Kidney epithelial cell (primary cell): Measurements from ENCODE around the gene PI4KB. TPM values are rescaled to one million over a fixed set of nuclear protein-coding genes. Genes with fewer than 3 reads are reported as not detected.

Source experiments
- DNase-seq: peaks from one replicate; pipeline ENCODE4 v3.0.0-alpha.2; 2010; ENCODE audit warnings: low read depth
- H3K27me3 ChIP-seq: 2 replicates; pipeline ENCODE4 v1.6.0; 2011; ENCODE audit warnings: low read length; ENCODE audit not compliant: control insufficient read depth, insufficient read depth
- H3K36me3 ChIP-seq: 2 replicates; pipeline ENCODE4 v1.5.1; 2011; ENCODE audit warnings: low read length; ENCODE audit not compliant: control insufficient read depth, insufficient read depth
- H3K4me3 ChIP-seq: 2 replicates; pipeline ENCODE4 v1.5.1; 2011; ENCODE audit warnings: low read depth, mild to moderate bottlenecking, control low read depth, low read length
- total RNA-seq: library from RNA; depleted of rRNA; stranded (reverse); fragments of >200 nt; gene quantifications from 2 replicates; pipeline ENCODE4 v1.2.3, GENCODE V29; 2015
- TF ChIP-seq, protein P1 (sequence below): IDR thresholded peaks from 2 replicates; pipeline ENCODE4 v1.5.1; 2011; ENCODE audit warnings: mild to moderate bottlenecking, moderate library complexity, low read length, control low read depth, inconsistent platforms; ENCODE audit not compliant: insufficient read depth, poor library complexity, severe bottlenecking

PI4KB gene
- total RNA-seq, 1 donor from 2014 or later: 44.1 TPM

DNA sequence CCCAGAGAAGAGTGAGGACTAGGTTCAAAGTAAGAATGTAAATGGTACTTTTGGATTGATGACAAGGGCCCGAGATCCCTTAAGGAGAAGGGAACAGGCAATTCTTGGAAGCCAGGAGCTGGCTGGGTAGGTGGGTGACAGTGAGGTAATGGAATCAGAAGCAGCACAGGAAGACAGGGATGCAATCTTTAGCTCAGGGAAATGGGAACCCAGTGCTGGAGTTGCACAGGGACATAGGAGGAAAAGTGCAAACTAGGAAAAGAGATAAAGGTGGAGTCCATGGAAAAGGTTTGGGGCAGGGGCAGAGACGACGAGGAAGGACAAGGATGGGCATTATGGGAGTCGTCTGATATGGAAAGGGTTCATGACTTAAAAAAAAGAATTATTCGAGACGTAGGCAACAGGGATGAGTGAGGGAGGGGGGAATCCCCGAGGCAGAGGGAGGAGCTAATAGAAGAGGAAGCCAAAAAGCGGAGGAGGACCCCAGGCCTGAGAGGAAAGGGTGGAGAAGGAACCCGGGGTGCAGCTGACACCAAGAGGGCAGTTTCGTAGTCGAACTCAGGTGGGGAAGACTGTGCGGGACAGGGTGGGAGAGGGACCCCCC, 495 bp downstream of the PI4KB start:
- H3K27me3 ChIP-seq: no peaks in the 10 kb centered on the region
- H3K4me3 ChIP-seq: peak overlapping the region; percentile 92
- no peaks in the 10 kb centered on the region for H3K36me3 ChIP-seq
- TF ChIP-seq, protein P1, sequence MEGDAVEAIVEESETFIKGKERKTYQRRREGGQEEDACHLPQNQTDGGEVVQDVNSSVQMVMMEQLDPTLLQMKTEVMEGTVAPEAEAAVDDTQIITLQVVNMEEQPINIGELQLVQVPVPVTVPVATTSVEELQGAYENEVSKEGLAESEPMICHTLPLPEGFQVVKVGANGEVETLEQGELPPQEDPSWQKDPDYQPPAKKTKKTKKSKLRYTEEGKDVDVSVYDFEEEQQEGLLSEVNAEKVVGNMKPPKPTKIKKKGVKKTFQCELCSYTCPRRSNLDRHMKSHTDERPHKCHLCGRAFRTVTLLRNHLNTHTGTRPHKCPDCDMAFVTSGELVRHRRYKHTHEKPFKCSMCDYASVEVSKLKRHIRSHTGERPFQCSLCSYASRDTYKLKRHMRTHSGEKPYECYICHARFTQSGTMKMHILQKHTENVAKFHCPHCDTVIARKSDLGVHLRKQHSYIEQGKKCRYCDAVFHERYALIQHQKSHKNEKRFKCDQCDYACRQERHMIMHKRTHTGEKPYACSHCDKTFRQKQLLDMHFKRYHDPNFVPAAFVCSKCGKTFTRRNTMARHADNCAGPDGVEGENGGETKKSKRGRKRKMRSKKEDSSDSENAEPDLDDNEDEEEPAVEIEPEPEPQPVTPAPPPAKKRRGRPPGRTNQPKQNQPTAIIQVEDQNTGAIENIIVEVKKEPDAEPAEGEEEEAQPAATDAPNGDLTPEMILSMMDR: no peak
- DNase-seq: no peak

DNA sequence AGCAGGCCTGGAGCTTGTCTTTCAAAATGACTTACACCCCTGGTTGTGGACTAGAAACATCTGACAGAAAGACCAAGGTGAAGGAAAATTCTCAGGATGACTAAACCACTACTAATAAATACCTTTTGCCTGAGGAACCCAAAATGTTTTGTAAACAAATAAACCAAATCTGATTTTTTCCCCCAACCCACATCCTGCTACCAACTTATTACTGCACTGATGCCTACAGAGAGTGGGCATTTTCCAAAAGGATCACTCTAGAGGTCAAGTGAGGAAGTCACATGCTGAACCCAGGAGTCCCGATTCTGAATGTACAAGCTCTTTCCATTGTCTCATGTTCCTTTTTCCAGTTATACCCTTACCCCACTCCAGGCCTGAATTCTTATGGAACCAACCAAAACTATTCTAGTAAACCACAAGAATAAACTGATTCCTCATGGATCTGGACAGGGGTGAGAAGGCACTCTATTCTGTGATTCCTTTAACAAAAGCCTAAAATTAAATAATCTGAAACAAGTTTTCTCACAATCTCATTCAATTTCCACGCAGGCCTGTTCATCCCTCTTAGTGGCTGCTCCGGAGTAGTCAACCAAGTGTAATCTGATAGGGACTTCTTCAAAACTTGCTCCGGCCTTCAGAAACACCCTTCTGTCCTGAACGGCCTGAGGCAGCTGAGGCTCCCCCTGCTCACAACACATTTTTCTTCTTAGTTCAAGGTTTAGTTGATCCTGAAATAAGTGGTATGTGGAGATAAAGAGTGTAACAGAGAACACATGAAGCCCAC, 1.4 kb downstream of the PI4KB start:
- TF ChIP-seq, protein P1: no peak

DNA sequence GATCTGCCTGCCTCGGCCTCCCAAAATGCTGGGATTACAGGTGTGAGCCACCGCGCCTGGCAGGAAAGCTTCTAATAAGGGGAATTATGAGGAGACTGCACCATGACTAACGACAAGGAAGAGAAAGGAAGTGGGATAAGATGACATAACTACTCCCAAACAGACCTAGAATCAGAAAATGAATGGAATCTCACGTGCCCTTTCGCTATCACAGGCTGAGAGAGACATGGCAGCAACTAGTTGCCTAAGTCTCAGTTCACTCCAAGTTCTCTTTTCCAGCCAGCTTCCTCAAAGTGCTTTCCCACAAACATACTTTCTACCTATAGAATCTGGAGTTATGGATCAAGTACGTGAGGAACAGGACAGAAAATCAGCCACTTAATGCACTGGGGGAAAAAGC, 2.0 kb downstream of the PI4KB start:
- TF ChIP-seq, protein P1: no peak
- no peaks in the 10 kb centered on the region for H3K27me3 ChIP-seq
- no peak for DNase-seq
- H3K4me3 ChIP-seq: no peak overlapping the region
- no peaks in the 10 kb centered on the region for H3K36me3 ChIP-seq

More for the DNA sequence above, 1.4 kb downstream of the PI4KB start:
- DNase-seq: no peak
- Histone ChIP-seq H3K36me3 (no peaks in the 10 kb centered on the region), H3K4me3 (peak overlapping the region; percentile 92), H3K27me3 (no peaks in the 10 kb centered on the region)

DNA sequence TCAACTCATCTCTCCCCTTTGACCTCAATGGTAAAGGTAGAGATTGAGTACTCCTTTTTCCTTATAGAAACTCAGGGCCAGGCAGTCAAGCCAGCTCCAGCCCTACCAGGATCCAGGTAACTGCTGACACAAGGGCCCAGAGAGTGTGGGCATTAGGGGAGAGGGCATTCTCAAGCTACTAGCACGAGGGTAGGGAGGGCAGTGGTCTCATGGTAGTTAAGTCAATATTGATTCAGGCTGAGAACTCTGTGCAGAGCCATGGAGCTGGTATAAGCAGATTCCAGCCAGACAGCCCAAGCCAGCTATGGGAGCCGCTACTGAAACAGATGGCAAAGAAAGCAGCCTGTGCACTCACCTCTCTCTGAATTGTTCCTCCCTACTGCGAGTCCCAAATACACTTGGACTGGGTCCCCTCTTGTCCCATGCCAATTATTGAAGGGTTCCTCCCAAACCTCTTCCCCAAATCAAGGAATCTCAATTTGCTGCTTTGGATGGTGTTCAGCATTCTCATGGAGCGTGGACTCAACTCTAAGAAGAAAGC, 2.8 kb downstream of the PI4KB start:
- no peak for DNase-seq
- Histone ChIP-seq H3K36me3 (no peaks in the 10 kb centered on the region), H3K4me3 (no peak overlapping the region), H3K27me3 (no peaks in the 10 kb centered on the region)
- TF ChIP-seq, protein P1: no peak

DNA sequence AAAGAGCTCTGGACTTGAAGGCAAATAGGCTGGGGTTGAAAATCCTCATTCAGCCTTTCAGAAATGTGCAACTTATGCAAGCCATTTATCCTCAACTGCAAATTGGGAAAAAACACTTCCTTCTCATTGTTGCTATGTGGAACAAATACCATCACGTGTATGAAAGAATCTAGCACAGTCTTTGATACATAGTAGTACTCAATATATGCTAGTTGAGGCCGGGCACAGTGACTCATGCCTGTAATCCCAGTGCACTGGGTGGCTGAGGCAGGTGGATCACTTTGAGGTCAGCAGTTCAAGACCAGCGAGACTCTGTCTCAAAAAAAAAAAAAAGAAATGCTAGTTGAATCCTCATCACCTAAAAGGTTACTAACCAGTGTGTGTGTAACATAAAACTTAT, 8.2 kb downstream of the PI4KB start:
- DNase-seq: no peak
- H3K36me3 ChIP-seq: no peaks in the 10 kb centered on the region

More for the DNA sequence above, 8.2 kb downstream of the PI4KB start:
- TF ChIP-seq, protein P1: no peak
- no peaks in the 10 kb centered on the region for H3K27me3 ChIP-seq
- no peak overlapping the region for H3K4me3 ChIP-seq
